Measurements from ENCODE around the gene PALS2.

The PALS2 gene

GRCh38 chr7:24617957-24618616 is 44.8 kb downstream of the PALS2 start:
- Histone ChIP-seq H3K4me3 (ENCODE audit: low read length) (no peak overlapping the region), H3K27me3 (ENCODE audit: control insufficient read depth, insufficient read depth, low read length) (no peaks in the 10 kb centered on the region), H3K36me3 (ENCODE audit: control insufficient read depth, insufficient read depth, low read length) (no peaks in the 10 kb centered on the region), H3K9me3 (ENCODE audit: control insufficient read depth, insufficient read depth, low read length) (no peaks in the 10 kb centered on the region), H3K4me1 (ENCODE audit: control insufficient read depth, insufficient read depth, low read length) (peaks cover 7% of the 10 kb centered on the region), H3K27ac (ENCODE audit: low read length) (no peak overlapping the region)
- no CpG with 5 or more reads among the region's 2 CpGs for WGBS (ENCODE audit: insufficient coverage, insufficient read length)
- no peak for DNase-seq (ENCODE audit: low read depth, low spot score)

GRCh38 chr7:24619978-24620377 is 46.7 kb downstream of the PALS2 start:
- Histone ChIP-seq H3K4me3 (ENCODE audit: low read length) (no peak overlapping the region), H3K4me1 (ENCODE audit: control insufficient read depth, insufficient read depth, low read length) (peaks cover 7% of the 10 kb centered on the region), H3K9me3 (ENCODE audit: control insufficient read depth, insufficient read depth, low read length) (no peaks in the 10 kb centered on the region), H3K36me3 (ENCODE audit: control insufficient read depth, insufficient read depth, low read length) (no peaks in the 10 kb centered on the region), H3K27ac (ENCODE audit: low read length) (no peak overlapping the region), H3K27me3 (ENCODE audit: control insufficient read depth, insufficient read depth, low read length) (no peaks in the 10 kb centered on the region)
- WGBS (ENCODE audit: insufficient coverage, insufficient read length): no CpG with 5 or more reads among the region's 3 CpGs
- DNase-seq (ENCODE audit: low read depth, low spot score): no peak

GRCh38 chr7:24622646-24623182 is 49.5 kb downstream of the PALS2 start:
- H3K27ac ChIP-seq (ENCODE audit: low read length): no peak overlapping the region
- no peaks in the 10 kb centered on the region for H3K36me3 ChIP-seq (ENCODE audit: control insufficient read depth, insufficient read depth, low read length)
- WGBS (ENCODE audit: insufficient coverage, insufficient read length): no CpG with 5 or more reads among the region's 1 CpG
- no peaks in the 10 kb centered on the region for H3K9me3 ChIP-seq (ENCODE audit: control insufficient read depth, insufficient read depth, low read length)
- no peaks in the 10 kb centered on the region for H3K27me3 ChIP-seq (ENCODE audit: control insufficient read depth, insufficient read depth, low read length)
- no peak overlapping the region for H3K4me3 ChIP-seq (ENCODE audit: low read length)
- DNase-seq (ENCODE audit: low read depth, low spot score): no peak
- H3K4me1 ChIP-seq (ENCODE audit: control insufficient read depth, insufficient read depth, low read length): peaks cover 5% of the 10 kb centered on the region
